K562 (cell line): ENCODE data around the gene RBBP8. TPM values are rescaled to one million over a fixed set of nuclear protein-coding genes. Genes with fewer than 3 reads are reported as not detected.
A peak's percentile ranks its signal among the peaks of the same experiment; 100 is the strongest.
"Not testable (repeated sequence)": the region's sequence is repeated elsewhere in the genome, so short reads cannot be mapped to it uniquely, and the experiment has no call there.

Experiments
- ATAC-seq: fragments of 200-7000 bp; cut with Tn5 transposase; 3 replicates; pipeline ENCODE4 v1.9.1; 2020; ENCODE audit warnings: moderate library complexity
- BruUV-seq: library from RNA; stranded (reverse); fragments of 400-500 nt; replicated peaks from 2 replicates; lab custom pipeline; 2021; lab: Mats Ljungman, UMichigan
- CTCF ChIA-PET: fragments of 300-600 bp; formaldehyde crosslinking; extraction: SDS; loops from one replicate; lab custom pipeline; 2021; ENCODE audit warnings: low intra/inter-chr PET ratio; lab: Yijun Ruan, JAX
- POLR2A ChIA-PET: fragments of 300-600, 350-650 bp; sonication (Branson Sonifier 250); formaldehyde crosslinking; extraction: SDS; loops from one replicate; lab custom pipeline; 2021; ENCODE audit warnings: antibody characterized with exemption, inconsistent platforms; lab: Yijun Ruan, JAX
- DNase-seq, 4 experiments: peaks; one replicate each; pipeline versions ENCODE4 v3.0.0 to v3.0.0-alpha.2; 2011 to 2018; ENCODE audit warnings: low spot score in 3 of 4, mixed read lengths in 3 of 4; ENCODE audit errors: extremely low read depth in 1 of 4
- FAIRE-seq: peaks from 2 replicates; lab custom pipeline; 2011; peaks lifted over from hg19 to GRCh38; lab: Jason Lieb, UNC
- H2AFZ ChIP-seq: 2 replicates; pipeline ENCODE4 v1.6.0; 2011; ENCODE audit warnings: low read depth, low read length, control low read depth, inconsistent platforms
- H3K27ac ChIP-seq: fragments of 200-600 bp; 3 replicates; pipeline ENCODE4 v1.8.0; 2011; ENCODE audit warnings: low read depth, mild to moderate bottlenecking, control low read depth, inconsistent platforms, low read length, moderate library complexity, mixed read lengths; ENCODE audit errors: extremely low read depth
- H3K27me3 ChIP-seq, 2 experiments: fragments of 300-600 bp in 1 of 2; 2 replicates in 1 of 2; 3 replicates in 1 of 2; pipeline versions ENCODE4 v1.6.0 to v1.8.0; 2011; ENCODE audit warnings: inconsistent platforms in 2 of 2, low read length in 2 of 2, mild to moderate bottlenecking in 1 of 2, mixed read lengths in 1 of 2, moderate library complexity in 1 of 2; ENCODE audit not compliant: control insufficient read depth in 2 of 2, insufficient read depth in 2 of 2
- H3K36me3 ChIP-seq: fragments of 300-600 bp; 3 replicates; pipeline ENCODE4 v1.8.0; 2011; ENCODE audit warnings: mild to moderate bottlenecking, low read length, inconsistent platforms; ENCODE audit not compliant: control insufficient read depth, insufficient read depth
- H3K4me1 ChIP-seq, 2 experiments: fragments of 200-600 bp in 1 of 2; replicated peaks in 1 of 2; 2 replicates in 1 of 2; 3 replicates in 1 of 2; pipeline versions ENCODE4 v1.5.1 to v1.8.0; 2011; ENCODE audit warnings: inconsistent platforms in 2 of 2, low read length in 2 of 2, mild to moderate bottlenecking in 1 of 2, mixed read lengths in 1 of 2, moderate library complexity in 1 of 2; ENCODE audit not compliant: control insufficient read depth in 2 of 2, insufficient read depth in 2 of 2
- H3K4me2 ChIP-seq: 2 replicates; pipeline ENCODE4 v1.6.1; 2011; ENCODE audit warnings: low read length, control low read depth, inconsistent platforms, mixed read lengths; ENCODE audit not compliant: insufficient read depth
- H3K4me3 ChIP-seq: fragments of 200-600 bp; sonication (generic), shearing (Covaris generic); 2 replicates; pipeline ENCODE4 v1.5.1; 2016; ENCODE audit warnings: control low read depth, inconsistent platforms
- H3K79me2 ChIP-seq: fragments of 200-600 bp; 3 replicates; pipeline ENCODE4 v1.8.0; 2011; ENCODE audit warnings: low read length, inconsistent platforms; ENCODE audit not compliant: control insufficient read depth, insufficient read depth
- H3K9ac ChIP-seq, 2 experiments: 2 replicates each; pipeline versions ENCODE4 v1.6.0 to v1.6.1; 2011; ENCODE audit warnings: low read depth in 2 of 2, low read length in 2 of 2, control low read depth in 1 of 2, inconsistent platforms in 1 of 2, mild to moderate bottlenecking in 1 of 2, mixed read lengths in 1 of 2; ENCODE audit not compliant: insufficient read depth in 1 of 2
- H3K9me1 ChIP-seq: one replicate; pipeline ENCODE4 v1.6.0; 2011; ENCODE audit warnings: inconsistent platforms, mild to moderate bottlenecking, low read length, moderate library complexity; ENCODE audit not compliant: control insufficient read depth, insufficient read depth
- H3K9me3 ChIP-seq: replicated peaks from 2 replicates; pipeline ENCODE4 v1.5.1; 2011; ENCODE audit warnings: low read depth, low read length, inconsistent platforms; ENCODE audit not compliant: control insufficient read depth, insufficient read depth
- H4K20me1 ChIP-seq: replicated peaks from 2 replicates; pipeline ENCODE4 v1.6.1; 2011; ENCODE audit warnings: low read length, inconsistent platforms, mixed read lengths; ENCODE audit not compliant: control insufficient read depth, insufficient read depth
- ADNP ChIP-seq: fragments of 200-800 bp; sonication (Bioruptor generic); IDR thresholded peaks from 2 replicates; pipeline ENCODE4 v1.6.1; 2016; ENCODE audit warnings: missing genetic modification characterization, missing compliant biosample characterization
- CEBPG ChIP-seq, 3 experiments: fragments of 200-800 bp in 1 of 3; sonication (Bioruptor generic) in 1 of 3; sonication (generic) in 1 of 3; formaldehyde crosslinking in 1 of 3; IDR thresholded peaks in 2 of 3; conservative IDR thresholded peaks in 1 of 3; 2 replicates each; pipeline versions ENCODE4 v1.6.1 to v1.8.0; 2016 to 2022; ENCODE audit warnings: missing compliant biosample characterization in 2 of 3, missing genetic modification characterization in 2 of 3, mild to moderate bottlenecking in 1 of 3, missing genetic modification reagents in 1 of 3
- CHD1 ChIP-seq: fragments of 200-600 bp; sonication (generic); IDR thresholded peaks from one replicate; pipeline ENCODE4 v1.6.1; 2012; ENCODE audit warnings: mild to moderate bottlenecking, moderate library complexity, low read length, inconsistent platforms
- CREM ChIP-seq: IDR thresholded peaks from 2 replicates; pipeline ENCODE4 v1.6.1; 2014; ENCODE audit warnings: antibody characterized with exemption, low read depth
- CTBP1 ChIP-seq: fragments of 450-650 bp; IDR thresholded peaks from 2 replicates; pipeline ENCODE4 v1.6.1; 2016; ENCODE audit warnings: borderline replicate concordance
- HES1 ChIP-seq: fragments of 450-650 bp; IDR thresholded peaks from 2 replicates; pipeline ENCODE4 v1.6.1; 2016; ENCODE audit warnings: low read depth, mild to moderate bottlenecking, moderate library complexity
- NFYB ChIP-seq: IDR thresholded peaks from 2 replicates; pipeline ENCODE4 v1.6.1; 2011; ENCODE audit warnings: mild to moderate bottlenecking, moderate library complexity; ENCODE audit not compliant: insufficient read length; ENCODE audit errors: extremely low read depth
- NUFIP1 ChIP-seq: fragments of 450-650 bp; IDR thresholded peaks from 2 replicates; pipeline ENCODE4 v1.6.1; 2018; ENCODE audit not compliant: partially characterized antibody
- ZBTB43 ChIP-seq: sonication (generic); formaldehyde crosslinking; IDR thresholded peaks from 2 replicates; pipeline ENCODE4 v1.8.0; 2023; ENCODE audit warnings: mild to moderate bottlenecking, missing genetic modification reagents
- ZNF592 ChIP-seq: fragments of 450-650 bp; IDR thresholded peaks from 2 replicates; pipeline ENCODE4 v1.6.1; 2017; ENCODE audit warnings: antibody characterized with exemption, mild to moderate bottlenecking
- WGBS: fragments of 100-300 bp; shearing (Covaris generic); methylation state at CpG from one replicate; pipeline ENCODE4 v1.1.6; 2016; ENCODE audit warnings: low coverage, mixed read lengths; ENCODE audit not compliant: insufficient coverage; ENCODE audit errors: missing lambda C conversion rate; 5-methylcytosine and 5-hydroxymethylcytosine counted together
- in situ Hi-C: fragments of 300-500 bp; cut with MboI; formaldehyde crosslinking; loops from 4 replicates; pipeline ENCODE4 v1.15.0; 2018; ENCODE audit warnings: inconsistent platforms, mixed read lengths
- intact Hi-C: fragments of 100-400 bp; cut with micrococcal nuclease; formaldehyde crosslinking; loops from 2 replicates; pipeline ENCODE4 v1.14.2; 2022
- polyA plus RNA-seq, 8 experiments: library from polyadenylated mRNA; depleted of rRNA in 4 of 8; stranded (reverse) in 5 of 8; unstranded in 3 of 8; fragments of >200 nt; fragmentation: Nextera tagmentation in 2 of 8; fragmentation: Illumina TruSeq in 1 of 8; extraction: Ambion mirVana in 2 of 8; extraction: Trizol in 1 of 8; gene quantifications; 2 replicates each; pipeline versions ENCODE4 v1.2.1 to v1.2.3, GENCODE V29; 2011 to 2014; ENCODE audit warnings: inconsistent platforms in 1 of 8, missing spikeins in 1 of 8
- total RNA-seq, 7 experiments: library from RNA; depleted of rRNA in 6 of 7; stranded (reverse); fragments of >200 nt in 6 of 7; fragmentation: Illumina TruSeq in 2 of 7; extraction: Trizol in 2 of 7; gene quantifications; 2 replicates each; pipeline versions ENCODE4 v1.2.1 to v1.2.3, GENCODE V29; 2011 to 2021; ENCODE audit warnings: low replicate concordance in 1 of 7

Gene RBBP8
- total and polyA plus RNA-seq, 9 of the 15 experiments (the other 6 are each of a cell fraction or from before 2014, with no cell fraction given): 28.4 to 63.1 (median 48.9) TPM

- BruUV-seq: no TSS peak
- H2AFZ ChIP-seq: no peak overlapping the region
- H3K4me3 ChIP-seq: no peak overlapping the region
- FAIRE-seq: no peak
- intact Hi-C loops: no loop called here
- no peaks in the 10 kb centered on the region for H3K9me1 ChIP-seq
- in situ Hi-C loops: no loop called here
- H4K20me1 ChIP-seq: no peaks in the 10 kb centered on the region
- H3K4me2 ChIP-seq: no peak overlapping the region
- no peaks in the 10 kb centered on the region; a peak in 1 of 5 replicates for H3K4me1 ChIP-seq
- TF ChIP-seq HES1: no peak
- no peak for TF ChIP-seq CTBP1
- TF ChIP-seq CREM: no peak
- TF ChIP-seq NUFIP1: no peak
- TF ChIP-seq CHD1: no peak
- no peak for TF ChIP-seq ZNF592
- no peak for TF ChIP-seq NFYB
- no peak for TF ChIP-seq ADNP (tag)
- TF ChIP-seq CEBPG (CRISPR knock-in tag; IDR thresholded peaks at IDR 0.05): no peak
- no peak for TF ChIP-seq CEBPG (tag; conservative IDR thresholded peaks at IDR 0.05 in 1 of 2, IDR thresholded peaks at IDR 0.05 in 1 of 2)
- TF ChIP-seq ZBTB43 (CRISPR knock-in tag): no peak
- TF ChIP-seq, all 486 proteins: peak for 0
- Histone ChIP-seq H3K9ac (no peak overlapping the region), H3K79me2 (no peaks in the 10 kb centered on the region), H3K27ac (no peak overlapping the region), H3K9me3 (no peaks in the 10 kb centered on the region), H3K27me3 (no peaks in the 10 kb centered on the region; a peak in 3 of 5 replicates), H3K36me3 (no peaks in the 10 kb centered on the region)
- WGBS: 0% methylated on average over 1 of the region's 1 CpG
- ChIA-PET CTCF (no interaction called here), POLR2A (no interaction called here)
- no peak for ATAC-seq
- no peak for DNase-seq
Measured at GRCh38 chr18:22883827-22884226, 49.3 kb upstream of the RBBP8 start.

GRCh38 chr18:22885694-22886093 lies 47.4 kb upstream of the RBBP8 start:
- H3K4me2 ChIP-seq, H3K4me3 ChIP-seq, H3K27ac ChIP-seq, POLR2A ChIA-PET, H3K79me2 ChIP-seq, H3K36me3 ChIP-seq, intact Hi-C loops, H2AFZ ChIP-seq, ATAC-seq, CTCF ChIA-PET, in situ Hi-C loops, FAIRE-seq, H4K20me1 ChIP-seq, H3K9ac ChIP-seq, H3K4me1 ChIP-seq, BruUV-seq, H3K27me3 ChIP-seq, H3K9me3 ChIP-seq, H3K9me1 ChIP-seq: not testable (repeated sequence)
- under 1% methylated on average over 11 of the region's 11 CpGs for WGBS
- peak in 1 of 4 experiments; percentile 15 for DNase-seq
